Aorta (tissue), 5 donors: ENCODE data around the gene TEX9. TPM values are rescaled to one million over a fixed set of nuclear protein-coding genes. Genes with fewer than 3 reads are reported as not detected.
"Not testable (repeated sequence)": the region's sequence is repeated elsewhere in the genome, so short reads cannot be mapped to it uniquely, and the experiment has no call there.

ENCODE experiments used
- ATAC-seq: fragments of 200-7000 bp; cut with Tn5 transposase; one replicate; pipeline ENCODE4 v1.9.1; 2022; ENCODE audit warnings: moderate library complexity; ENCODE audit not compliant: low FRiP score
- DNase-seq, 2 donors: peaks; one replicate each; pipeline ENCODE4 v3.0.0-alpha.2; 2020
- H3K27ac ChIP-seq, 2 donors: one replicate each; pipeline ENCODE4 v1.5.1; 2013; ENCODE audit warnings: low read length in 2 of 2, mild to moderate bottlenecking in 2 of 2, moderate library complexity in 2 of 2, control low read depth in 1 of 2, inconsistent platforms in 1 of 2, low read depth in 1 of 2
- H3K27me3 ChIP-seq, 2 donors: one replicate each; pipeline ENCODE4 v1.6.1; 2013; ENCODE audit warnings: control low read depth in 1 of 2, low read length in 1 of 2, mild to moderate bottlenecking in 1 of 2, moderate library complexity in 1 of 2; ENCODE audit not compliant: insufficient read depth in 2 of 2, control insufficient read depth in 1 of 2
- H3K36me3 ChIP-seq, 2 donors: one replicate each; pipeline ENCODE4 v1.6.1; 2013; ENCODE audit warnings: control low read depth in 1 of 2, low read length in 1 of 2, mild to moderate bottlenecking in 1 of 2; ENCODE audit not compliant: insufficient read depth in 2 of 2, control insufficient read depth in 1 of 2
- H3K4me1 ChIP-seq, 2 donors: one replicate each; pipeline ENCODE4 v1.6.1; 2013; ENCODE audit warnings: low read length in 2 of 2, control low read depth in 1 of 2, mild to moderate bottlenecking in 1 of 2, moderate library complexity in 1 of 2; ENCODE audit not compliant: insufficient read depth in 2 of 2, control insufficient read depth in 1 of 2
- H3K4me3 ChIP-seq, 2 donors: one replicate each; pipeline ENCODE4 v1.5.1; 2013; ENCODE audit warnings: low read length in 2 of 2, control low read depth in 1 of 2, mild to moderate bottlenecking in 1 of 2
- H3K9me3 ChIP-seq: one replicate; pipeline ENCODE4 v1.6.1; 2013; ENCODE audit warnings: mild to moderate bottlenecking, low read length; ENCODE audit not compliant: control insufficient read depth
- WGBS, 2 donors: extraction: QIAGEN DNeasy Blood & Tissue Kit; methylation state at CpG; one replicate each; pipeline ENCODE4 v1.1.7; 2013; 5-methylcytosine and 5-hydroxymethylcytosine counted together
- intact Hi-C, 2 donors: fragments of 100-400 bp; cut with DNase I; formaldehyde crosslinking; loops; one replicate each; pipeline versions ENCODE4 v1.14.2 to v1.15.0; 2022
- long read RNA-seq, 2 donors: library from polyadenylated mRNA; unstranded; transcript quantifications; one replicate each; pipeline ENCODE4 v2.0.0, GENCODE V29; 2020 to 2021
- polyA plus RNA-seq, 2 donors: library from polyadenylated mRNA; stranded (reverse); fragments of 200-250 nt; gene quantifications; one replicate each; pipeline ENCODE4 v1.2.3, GENCODE V29; 2013
- total RNA-seq, 2 donors: library from RNA; stranded (reverse); fragmentation: NEBNext Ultra II Directional; extraction: Animal tissue kit (Norgen Biotek cat#: 25700); gene quantifications; one replicate each; pipeline ENCODE4 v1.2.1, GENCODE V29; 2021
- donor health status: healthy with polysubstance abuse.
- donor health status: Bipolar disorder and iron deficiency.
- donor health status: DM: no; HTN: no; CAD: no.
- donor health status: DM: no; HTN: no; CAD: no.
- donor health status: DM: yes; HTN: yes; CAD: no.

TEX9 gene
- total RNA-seq (1 to 10 TPM; 3.9 to 5.7 TPM), polyA plus RNA-seq (1 to 10 TPM; 5.4 to 6.5 TPM)
- long read RNA-seq, donor 1, partial matches to known transcripts: 2 of 2 reads
- long read RNA-seq, donor 1, other reads (novel, unspliced or antisense): 0 of 2 reads
- long read RNA-seq, donor 2, partial matches to known transcripts: 0 of 4 reads
- long read RNA-seq, donor 2, other reads (novel, unspliced or antisense): 4 of 4 reads

DNA sequence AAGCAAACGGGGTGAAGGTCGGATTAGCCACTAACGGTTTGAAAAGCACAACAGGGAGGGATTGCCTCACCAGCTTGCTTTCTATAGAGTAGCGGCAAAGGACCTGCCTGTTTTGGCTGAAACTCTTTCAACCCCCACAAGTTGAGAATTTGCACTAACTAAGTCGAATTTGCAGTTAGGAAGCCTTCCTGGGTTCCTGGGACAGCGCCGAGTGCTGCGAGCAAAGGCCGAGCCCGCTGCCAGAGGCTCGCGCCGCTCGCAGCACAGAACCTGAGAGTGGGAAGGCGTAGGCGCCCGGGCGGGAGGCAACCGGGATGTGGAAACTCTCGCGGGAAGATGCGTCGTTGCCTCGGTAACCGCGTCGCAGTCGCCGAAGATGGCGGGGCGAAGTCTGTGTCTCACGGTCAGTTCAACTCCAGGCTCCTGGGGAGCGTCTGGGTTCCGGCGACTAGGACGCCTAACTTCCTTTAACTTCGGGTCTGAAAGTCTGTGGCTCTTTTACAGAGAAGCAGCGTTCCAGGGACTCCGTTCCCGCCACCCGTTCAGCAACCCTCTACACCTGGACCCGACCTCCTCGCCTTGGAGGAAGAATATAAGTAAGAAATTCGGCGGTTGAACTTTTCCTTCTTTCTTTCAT, at the start of gene TEX9:
Gene TEX9, plus strand, starts transcription at position 352 of the 637 bp plus-strand sequence. Its CDS starts 25 bp downstream, at position 377.
- peak within 1 kb of the TSS in 1 of 2 donors; percentile 10 for H3K27ac ChIP-seq
- peak within 1 kb of the TSS; percentile 67 to 81 for H3K4me3 ChIP-seq

DNA sequence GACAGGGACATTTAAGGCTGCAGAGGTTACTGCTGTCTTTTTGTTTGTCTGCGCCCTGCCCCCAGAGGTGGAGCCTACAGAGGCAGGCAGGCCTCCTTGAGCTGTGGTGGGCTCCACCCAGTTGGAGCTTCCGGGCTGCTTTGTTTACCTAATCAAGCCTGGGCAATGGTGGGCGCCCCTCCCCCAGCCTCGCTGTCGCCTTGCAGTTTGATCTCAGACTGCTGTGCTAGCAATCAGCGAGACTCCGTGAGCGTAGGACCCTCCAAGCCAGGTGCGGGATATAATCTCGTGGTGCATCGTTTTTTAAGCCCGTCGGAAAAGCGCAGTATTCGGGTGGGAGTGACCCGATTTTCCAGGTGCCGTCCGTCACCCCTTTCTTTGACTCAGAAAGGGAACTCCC, 48.7 kb upstream of the TEX9 start:
- WGBS, 2 donors: 73 to 86% methylated on average over 10 to 18 of the region's 18 CpGs
- H3K36me3 ChIP-seq, DNase-seq, H3K4me3 ChIP-seq, H3K9me3 ChIP-seq, H3K27ac ChIP-seq, H3K27me3 ChIP-seq, intact Hi-C loops, H3K4me1 ChIP-seq, ATAC-seq: not testable (repeated sequence)

More for the DNA sequence above, at the start of gene TEX9:
- peak; percentile 93 to 95 for DNase-seq
- WGBS, 2 donors: 0 to 1% methylated on average over 45 of the region's 45 CpGs
- no peaks in the 10 kb centered on the region for H3K4me1 ChIP-seq
- no peaks in the 10 kb centered on the region for H3K36me3 ChIP-seq
- intact Hi-C loops: no loop called here
- no peaks in the 10 kb centered on the region for H3K9me3 ChIP-seq
- peak; percentile 96 for ATAC-seq
- H3K27me3 ChIP-seq: no peaks in the 10 kb centered on the region

DNA sequence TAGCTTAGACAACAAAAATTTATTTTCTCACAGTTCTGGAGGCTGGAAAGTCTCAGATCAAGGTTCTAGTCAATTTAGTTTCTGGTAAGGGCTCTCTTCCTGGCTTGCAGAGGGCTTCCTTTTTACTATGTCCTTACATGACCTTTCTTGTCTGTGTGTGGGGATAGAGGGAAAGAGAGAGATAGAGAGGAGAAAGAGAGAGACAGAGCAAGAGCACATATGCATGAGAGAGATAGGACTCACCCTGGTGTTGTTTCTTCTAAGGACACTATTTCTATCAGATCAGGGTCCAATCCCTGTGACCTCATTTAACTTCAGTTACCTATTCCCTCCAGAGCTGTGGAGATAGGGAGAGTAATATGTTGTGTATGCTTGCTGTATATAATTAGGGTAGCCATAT, 44.9 kb upstream of the TEX9 start:
- Histone ChIP-seq H3K27ac (no peak overlapping the region), H3K27me3 (no peaks in the 10 kb centered on the region), H3K4me1 (no peaks in the 10 kb centered on the region), H3K9me3 (no peaks in the 10 kb centered on the region), H3K4me3 (no peak overlapping the region), H3K36me3 (no peaks in the 10 kb centered on the region)
- DNase-seq (no peak), ATAC-seq (no peak)
- intact Hi-C loops: no loop called here

DNA sequence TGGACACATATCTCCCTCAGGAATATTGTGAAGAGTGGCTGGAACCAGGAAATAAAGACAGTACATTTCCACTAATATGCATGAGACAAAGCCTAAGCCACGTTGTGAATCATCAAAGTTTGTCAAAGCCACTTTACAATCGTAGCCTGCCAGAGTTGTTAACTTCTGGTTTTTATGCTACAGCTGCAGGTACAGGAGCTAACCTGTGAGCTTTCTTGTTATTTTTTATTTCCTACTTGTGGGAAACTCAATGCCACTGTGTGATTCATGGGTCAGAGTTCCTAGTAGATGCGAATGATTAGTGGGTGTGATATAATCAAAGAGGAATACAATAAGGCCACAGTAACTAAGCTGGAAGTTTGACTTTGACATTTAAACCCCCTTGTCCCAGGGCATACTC, 44.4 kb upstream of the TEX9 start:
- DNase-seq: no peak
- 73 to 77% methylated on average over 3 of the region's 3 CpGs for WGBS, 2 donors
- Histone ChIP-seq H3K27me3 (no peaks in the 10 kb centered on the region), H3K4me3 (no peak overlapping the region), H3K36me3 (no peaks in the 10 kb centered on the region), H3K27ac (no peak overlapping the region), H3K9me3 (no peaks in the 10 kb centered on the region), H3K4me1 (no peaks in the 10 kb centered on the region)
- ATAC-seq: no peak
- intact Hi-C loops: no loop called here

DNA sequence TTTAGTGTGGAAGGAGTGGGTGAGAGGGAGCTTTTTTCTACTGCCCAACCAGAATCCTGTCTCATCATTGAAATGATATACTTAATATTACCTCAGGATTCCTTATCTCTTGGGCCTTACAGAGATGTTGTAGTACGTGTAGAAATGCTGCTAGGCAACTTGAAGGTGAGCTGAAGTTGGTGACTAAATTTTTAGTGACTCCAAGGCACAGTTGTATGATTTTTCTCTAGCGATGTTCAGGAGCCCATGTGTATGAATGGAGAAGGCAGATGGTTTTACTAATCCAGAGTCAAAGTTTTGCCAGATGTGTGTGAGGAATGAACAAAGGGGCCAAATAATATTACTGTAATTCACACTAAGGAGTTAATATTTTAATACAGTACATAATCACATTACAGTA, 42.8 kb upstream of the TEX9 start:
- Histone ChIP-seq H3K27ac (no peak overlapping the region), H3K27me3 (peaks cover 0 to 1% of the 10 kb centered on the region in 2 donors), H3K36me3 (no peaks in the 10 kb centered on the region), H3K4me1 (no peaks in the 10 kb centered on the region), H3K4me3 (no peak overlapping the region), H3K9me3 (no peaks in the 10 kb centered on the region)
- DNase-seq (no peak), ATAC-seq (no peak)
- intact Hi-C loops: no loop called here
- 57 to 76% methylated on average over 2 of the region's 2 CpGs for WGBS, 2 donors

DNA sequence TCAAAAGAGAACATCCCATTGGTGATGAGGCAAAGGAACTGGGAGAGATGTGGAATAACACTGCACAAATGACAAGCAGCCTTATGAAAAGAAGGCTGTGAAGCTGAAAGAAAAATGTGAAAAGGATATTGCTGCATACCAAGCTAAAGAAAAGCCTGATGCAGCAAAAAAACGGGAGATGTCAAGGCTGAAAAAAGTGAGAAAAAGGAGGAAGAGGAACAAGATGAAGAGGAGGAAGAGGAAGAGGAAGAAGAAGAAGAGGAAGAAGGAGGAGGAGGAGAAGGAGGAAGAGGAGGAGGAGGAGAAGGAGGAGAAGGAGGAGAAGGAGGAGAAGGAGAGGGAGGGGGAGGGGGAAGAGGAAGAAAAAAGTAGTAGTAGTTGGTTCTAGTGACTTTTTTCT, 41.8 kb upstream of the TEX9 start:
- no peak overlapping the region for H3K4me3 ChIP-seq
- H3K27ac ChIP-seq: no peak overlapping the region
- no peaks in the 10 kb centered on the region for H3K36me3 ChIP-seq
- peaks cover 0 to 1% of the 10 kb centered on the region in 2 donors for H3K27me3 ChIP-seq
- 20 to 24% methylated on average over 1 of the region's 1 CpG for WGBS, 2 donors
- no peak for DNase-seq
- no peaks in the 10 kb centered on the region for H3K4me1 ChIP-seq
- H3K9me3 ChIP-seq: peaks cover 3% of the 10 kb centered on the region
- intact Hi-C loops: no loop called here
- ATAC-seq: no peak

DNA sequence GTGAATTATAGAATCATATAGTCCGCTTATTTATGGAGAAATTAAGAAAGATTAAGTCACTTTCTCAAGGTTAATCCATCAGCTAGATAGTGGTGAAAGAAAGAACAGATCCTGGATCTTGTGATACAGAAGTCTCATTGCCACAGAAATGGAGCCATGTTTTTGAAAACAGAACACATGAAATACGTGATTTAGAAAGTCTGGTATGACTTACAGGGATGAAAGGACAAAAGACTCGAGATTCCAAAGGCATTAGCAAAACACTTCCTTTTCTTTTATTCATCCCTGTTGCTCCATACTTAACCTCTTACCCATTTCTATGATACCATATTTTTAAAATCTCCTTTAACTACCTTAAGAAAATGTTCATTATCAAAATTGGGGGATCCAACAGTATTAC, 40.0 kb upstream of the TEX9 start:
- peaks cover 0 to 1% of the 10 kb centered on the region in 2 donors for H3K27me3 ChIP-seq
- DNase-seq (no peak), ATAC-seq (no peak)
- WGBS, 2 donors: 56 to 71% methylated on average over 3 of the region's 3 CpGs
- H3K4me3 ChIP-seq: no peak overlapping the region
- H3K4me1 ChIP-seq: no peaks in the 10 kb centered on the region
- H3K27ac ChIP-seq: no peak overlapping the region
- H3K36me3 ChIP-seq: no peaks in the 10 kb centered on the region
- peaks cover 3% of the 10 kb centered on the region for H3K9me3 ChIP-seq
- intact Hi-C loops: no loop called here

DNA sequence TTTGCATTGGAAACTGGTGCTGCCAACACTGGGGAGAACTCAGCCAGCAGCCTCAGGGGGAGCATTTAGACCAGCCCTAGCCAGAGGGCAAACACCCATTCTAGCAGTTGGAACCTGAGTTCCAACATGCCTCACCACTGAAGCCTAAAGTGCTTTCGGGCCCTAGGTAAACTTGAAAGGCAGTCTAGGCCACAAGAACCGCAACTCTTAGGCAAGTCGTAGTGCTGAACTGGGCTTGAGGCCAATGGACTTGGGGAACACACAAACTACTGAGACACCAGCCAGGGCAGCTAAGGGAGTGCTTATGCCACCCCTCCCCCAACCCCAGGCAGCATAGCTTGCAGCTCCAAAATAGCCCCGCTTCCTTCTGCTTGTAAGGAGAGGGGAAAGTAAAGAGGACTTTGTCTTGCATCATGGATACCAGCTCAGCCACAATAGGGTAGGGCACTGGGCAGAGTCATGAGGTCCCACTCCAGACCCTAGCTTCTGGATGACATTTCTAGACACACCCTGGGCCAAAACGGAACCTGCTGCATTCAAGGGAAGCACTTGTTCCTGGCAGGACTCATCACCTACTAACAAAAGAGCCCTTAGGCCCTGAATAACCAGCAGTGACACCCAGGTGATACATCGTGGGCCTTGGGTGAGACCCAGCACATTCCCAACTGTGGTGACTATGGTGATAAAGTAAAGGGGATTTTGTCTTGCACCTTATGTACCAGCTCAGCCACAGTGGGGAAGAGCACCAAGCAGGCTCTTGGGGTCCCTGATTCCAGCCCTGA, 37.3 kb upstream of the TEX9 start:
- no peak overlapping the region for H3K4me3 ChIP-seq
- no peak overlapping the region for H3K27ac ChIP-seq
- H3K9me3 ChIP-seq: peaks cover 3% of the 10 kb centered on the region
- peaks cover 0 to 1% of the 10 kb centered on the region in 2 donors for H3K27me3 ChIP-seq
- WGBS, 2 donors: 74 to 84% methylated on average over 6 of the region's 6 CpGs
- no peaks in the 10 kb centered on the region for H3K36me3 ChIP-seq
- ATAC-seq (no peak), DNase-seq (no peak)
- intact Hi-C loops: no loop called here
- H3K4me1 ChIP-seq: no peaks in the 10 kb centered on the region
